ENCODE measurements around the gene SHD. TPM values are rescaled to one million over a fixed set of nuclear protein-coding genes. Genes with fewer than 3 reads are reported as not detected.

The SHD gene
- total and polyA plus RNA-seq, 2 of the 13 experiments (the other 11 are each of a cell fraction or from before 2014, with no cell fraction given), result 0.11 to 0.20 TPM

- ATAC-seq (peak; percentile 11; the same call in 2 of the 3 replicates), DNase-seq (ENCODE audit: low spot score) (no peak), FAIRE-seq (no peak)
- Histone ChIP-seq H3K9me3 (ENCODE audit: low read length) (no peaks in the 10 kb centered on the region), H3K9ac (ENCODE audit: insufficient read depth, low read depth, low read length) (no peak overlapping the region), H2AFZ (ENCODE audit: low read length) (no peak overlapping the region), H3K4me2 (ENCODE audit: low read depth, low read length) (peak overlapping the region; percentile 88; the same call in 1 of the 2 replicates), H3K27ac (ENCODE audit: extremely low read length, insufficient read depth, low read length) (no peak overlapping the region), H3K27me3 (ENCODE audit: control insufficient read depth in 1 of 2, insufficient read depth in 2 of 2, low read length in 2 of 2) (peaks cover 0 to 6% of the 10 kb centered on the region in 2 experiments; a peak in 1 of 5 replicates), H3K4me1 (ENCODE audit: insufficient read depth, low read length) (peaks cover 50% of the 10 kb centered on the region), H3K36me3 (replicated peaks in 1 of 2; ENCODE audit: control insufficient read depth in 1 of 2, insufficient read depth in 2 of 2, low read length in 2 of 2) (no peaks in the 10 kb centered on the region), H3K4me3 (replicated peaks in 1 of 3; ENCODE audit: insufficient read depth in 1 of 3, low read depth in 2 of 3, low read length in 3 of 3) (no peak overlapping the region; a peak in 1 of 6 replicates), H4K20me1 (ENCODE audit: insufficient read depth, low read length) (no peaks in the 10 kb centered on the region), H3K79me2 (ENCODE audit: insufficient read depth, low read length) (no peaks in the 10 kb centered on the region)
- 52% methylated on average over 12 of the region's 21 CpGs for WGBS (ENCODE audit: low lambda C conversion rate)
- no peak for TF ChIP-seq ZFP41 (CRISPR knock-in tag; IDR thresholded peaks at IDR 0.05; ENCODE audit: borderline replicate concordance)
- no peak for TF ChIP-seq ELF4 (CRISPR knock-in tag; IDR thresholded peaks at IDR 0.05; ENCODE audit: borderline replicate concordance)
- no peak for TF ChIP-seq ZNF556 (CRISPR knock-in tag; IDR thresholded peaks at IDR 0.05; ENCODE audit: borderline replicate concordance)
- TF ChIP-seq NFE2 (CRISPR knock-in tag; IDR thresholded peaks at IDR 0.05), result no peak
- peak; percentile 96 for TF ChIP-seq ZNF24 (IDR thresholded peaks at IDR 0.05)
- ChIA-PET POLR2A (no interaction called here), CTCF (ENCODE audit: low intra/inter-chr PET ratio, low total read pairs) (interaction anchor here (1.0 kb wide), 1 partner anchor 120 kb away, joined by 3 read pairs; no protein-coding TSS in a partner anchor)
- intact Hi-C loops (cut with micrococcal nuclease; ENCODE audit: unreplicated experiment), result no loop called here
- no TSS peak for BruUV-seq (replicated peaks)
- in situ Hi-C loops (cut with HindIII; ENCODE audit: extremely low pct_ligation_motif_present, low pct_unique_long_range_greater_than_20kb), result no loop called here
Observed at GRCh38 chr19:4232614-4233281, 46.3 kb upstream of the SHD start.

- no peaks in the 10 kb centered on the region for H3K36me3 ChIP-seq (replicated peaks in 1 of 2; ENCODE audit: control insufficient read depth in 1 of 2, insufficient read depth in 2 of 2, low read length in 2 of 2)
- H3K27ac ChIP-seq (ENCODE audit: extremely low read length, insufficient read depth, low read length), result peak overlapping the region; percentile 64
- H3K4me1 ChIP-seq (ENCODE audit: insufficient read depth, low read length), result peaks cover 47% of the 10 kb centered on the region
- POLR2A ChIA-PET, result interaction anchor here (0.6 to 2.0 kb wide), 3 partner anchors 10 to 146 kb away, joined by 3 to 14 read pairs (median 4); partner anchors contain the start of gene YJU2
- intact Hi-C loops (cut with micrococcal nuclease; ENCODE audit: unreplicated experiment), result no loop called here
- peak overlapping the region in 2 of 3 experiments; percentile 44 to 65; a peak in 4 of 6 replicates for H3K4me3 ChIP-seq (replicated peaks in 1 of 3; ENCODE audit: insufficient read depth in 1 of 3, low read depth in 2 of 3, low read length in 3 of 3)
- in situ Hi-C loops (cut with HindIII; ENCODE audit: extremely low pct_ligation_motif_present, low pct_unique_long_range_greater_than_20kb), result no loop called here
- no peaks in the 10 kb centered on the region for H3K79me2 ChIP-seq (ENCODE audit: insufficient read depth, low read length)
- peak overlapping the region; percentile 88 for H3K4me2 ChIP-seq (ENCODE audit: low read depth, low read length)
- DNase-seq (ENCODE audit: low spot score) (peak; percentile 45), FAIRE-seq (no peak), ATAC-seq (peak; percentile 68)
- H4K20me1 ChIP-seq (ENCODE audit: insufficient read depth, low read length), result no peaks in the 10 kb centered on the region
- no peak overlapping the region for H2AFZ ChIP-seq (ENCODE audit: low read length)
- H3K9ac ChIP-seq (ENCODE audit: insufficient read depth, low read depth, low read length), result peak overlapping the region; percentile 12; the same call in 1 of the 2 replicates
- peaks cover 0 to under 1% of the 10 kb centered on the region in 2 experiments; a peak in 1 of 5 replicates for H3K27me3 ChIP-seq (ENCODE audit: control insufficient read depth in 1 of 2, insufficient read depth in 2 of 2, low read length in 2 of 2)
- CTCF ChIA-PET (ENCODE audit: low intra/inter-chr PET ratio, low total read pairs), result interaction anchor here (1.0 kb wide), 1 partner anchor 119 kb away, joined by 3 read pairs; no protein-coding TSS in a partner anchor
- 24% methylated on average over 11 of the region's 11 CpGs for WGBS (ENCODE audit: low lambda C conversion rate)
- H3K9me3 ChIP-seq (ENCODE audit: low read length), result no peaks in the 10 kb centered on the region
- BruUV-seq (replicated peaks), result no TSS peak
- TF ChIP-seq SATB2 (CRISPR knock-in tag; IDR thresholded peaks at IDR 0.05), result no peak
- TF ChIP-seq NFIB (CRISPR knock-in tag; IDR thresholded peaks at IDR 0.05; ENCODE audit: borderline replicate concordance), result no peak
- TF ChIP-seq ZEB1 (IDR thresholded peaks at IDR 0.05; ENCODE audit: insufficient replicate concordance, low read depth), result no peak
- TF ChIP-seq SMC3 (IDR thresholded peaks at IDR 0.05; ENCODE audit: low read length), result peak; percentile 16; the same call in 1 of the 2 replicates
- 0 out of 2 replicates have a peak, but pooled peaks have one; percentile 42 for TF ChIP-seq ZKSCAN1 (IDR thresholded peaks at IDR 0.05; ENCODE audit: low read length)
- peak; percentile 48; the same call in 1 of the 2 replicates for TF ChIP-seq ZNF121 (CRISPR knock-in tag; IDR thresholded peaks at IDR 0.05)
- TF ChIP-seq MEF2D (CRISPR knock-in tag; IDR thresholded peaks at IDR 0.05), result no peak
- TF ChIP-seq RXRB (CRISPR knock-in tag; IDR thresholded peaks at IDR 0.05; ENCODE audit: borderline replicate concordance), result peak; percentile 50; the same call in 1 of the 2 replicates
- TF ChIP-seq, protein P1, sequence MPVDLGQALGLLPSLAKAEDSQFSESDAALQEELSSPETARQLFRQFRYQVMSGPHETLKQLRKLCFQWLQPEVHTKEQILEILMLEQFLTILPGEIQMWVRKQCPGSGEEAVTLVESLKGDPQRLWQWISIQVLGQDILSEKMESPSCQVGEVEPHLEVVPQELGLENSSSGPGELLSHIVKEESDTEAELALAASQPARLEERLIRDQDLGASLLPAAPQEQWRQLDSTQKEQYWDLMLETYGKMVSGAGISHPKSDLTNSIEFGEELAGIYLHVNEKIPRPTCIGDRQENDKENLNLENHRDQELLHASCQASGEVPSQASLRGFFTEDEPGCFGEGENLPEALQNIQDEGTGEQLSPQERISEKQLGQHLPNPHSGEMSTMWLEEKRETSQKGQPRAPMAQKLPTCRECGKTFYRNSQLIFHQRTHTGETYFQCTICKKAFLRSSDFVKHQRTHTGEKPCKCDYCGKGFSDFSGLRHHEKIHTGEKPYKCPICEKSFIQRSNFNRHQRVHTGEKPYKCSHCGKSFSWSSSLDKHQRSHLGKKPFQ (CRISPR knock-in tag; IDR thresholded peaks at IDR 0.05; ENCODE audit: insufficient replicate concordance), result no peak
- TF ChIP-seq, protein P2, sequence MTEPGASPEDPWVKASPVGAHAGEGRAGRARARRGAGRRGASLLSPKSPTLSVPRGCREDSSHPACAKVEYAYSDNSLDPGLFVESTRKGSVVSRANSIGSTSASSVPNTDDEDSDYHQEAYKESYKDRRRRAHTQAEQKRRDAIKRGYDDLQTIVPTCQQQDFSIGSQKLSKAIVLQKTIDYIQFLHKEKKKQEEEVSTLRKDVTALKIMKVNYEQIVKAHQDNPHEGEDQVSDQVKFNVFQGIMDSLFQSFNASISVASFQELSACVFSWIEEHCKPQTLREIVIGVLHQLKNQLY (CRISPR knock-in tag; IDR thresholded peaks at IDR 0.05), result no peak
- no peak for TF ChIP-seq CBX1 (IDR thresholded peaks at IDR 0.05; ENCODE audit: low read depth)
Observed at GRCh38 chr19:4233282-4233853, 45.7 kb upstream of the SHD start.
